SHP77 treated with DMSO at 0.1 percent for 48 hours (cell line): ENCODE results near the gene YJEFN3.

Experiments used
- DNase-seq: peaks from one replicate; lab custom pipeline; 2025; lab: John Stamatoyannopoulos, UW

YJEFN3 gene

GRCh38 chr19:19498255-19498991, 30.3 kb upstream of the YJEFN3 start:
- DNase-seq, result no peak

GRCh38 chr19:19499272-19499995, 29.3 kb upstream of the YJEFN3 start:
- DNase-seq, result no peak

- no peak for DNase-seq
Observed at GRCh38 chr19:19500975-19501644, 27.6 kb upstream of the YJEFN3 start.

GRCh38 chr19:19501798-19502197, 26.9 kb upstream of the YJEFN3 start:
- no peak for DNase-seq

GRCh38 chr19:19502281-19502680, 26.4 kb upstream of the YJEFN3 start:
- DNase-seq, result no peak

- no peak for DNase-seq
Observed at GRCh38 chr19:19502808-19503602, 25.7 kb upstream of the YJEFN3 start.

- DNase-seq, result no peak
Observed at GRCh38 chr19:19504754-19505668, 23.7 kb upstream of the YJEFN3 start.

- no peak for DNase-seq
Observed at GRCh38 chr19:19505669-19506326, 22.9 kb upstream of the YJEFN3 start.

GRCh38 chr19:19506592-19506991, 22.1 kb upstream of the YJEFN3 start:
- no peak for DNase-seq

GRCh38 chr19:19507354-19507753, 21.4 kb upstream of the YJEFN3 start:
- DNase-seq, result no peak

GRCh38 chr19:19508217-19508616, 20.5 kb upstream of the YJEFN3 start:
- no peak for DNase-seq

GRCh38 chr19:19510432-19510831, 18.3 kb upstream of the YJEFN3 start:
- no peak for DNase-seq

- DNase-seq, result no peak
Observed at GRCh38 chr19:19513682-19514081, 15.0 kb upstream of the YJEFN3 start.

- DNase-seq, result no peak
Observed at GRCh38 chr19:19514215-19514657, 14.5 kb upstream of the YJEFN3 start.

- DNase-seq, result no peak
Observed at GRCh38 chr19:19514881-19515641, 13.7 kb upstream of the YJEFN3 start, which contains the start of gene TSSK6. Gene TSSK6 (minus strand): TSS chr19:19515548. CDS start chr19:19515427, 121 bp downstream.

GRCh38 chr19:19515642-19516519, 12.8 kb upstream of the YJEFN3 start, which contains the start of gene NDUFA13:
Gene NDUFA13 (plus strand): TSS chr19:19516225. CDS start chr19:19516239, 14 bp downstream.
- peak; percentile 73 for DNase-seq

GRCh38 chr19:19517235-19517619, 11.5 kb upstream of the YJEFN3 start:
- DNase-seq, result no peak

- no peak for DNase-seq
Observed at GRCh38 chr19:19520989-19521388, 7.7 kb upstream of the YJEFN3 start.
